ENCODE data around the gene EPS8.
"Not testable (repeated sequence)": the region's sequence is repeated elsewhere in the genome, so short reads cannot be mapped to it uniquely, and the experiment has no call there.

The EPS8 gene

GRCh38 chr12:15756822-15757221 is 32.4 kb downstream of the EPS8 start:
- DNase-seq (ENCODE audit: insufficient read length, low spot score), result no peak
- no peak for TF ChIP-seq POLR2A (IDR thresholded peaks at IDR 0.05; ENCODE audit: low read depth, low read length)
- FAIRE-seq, result no peak

DNA sequence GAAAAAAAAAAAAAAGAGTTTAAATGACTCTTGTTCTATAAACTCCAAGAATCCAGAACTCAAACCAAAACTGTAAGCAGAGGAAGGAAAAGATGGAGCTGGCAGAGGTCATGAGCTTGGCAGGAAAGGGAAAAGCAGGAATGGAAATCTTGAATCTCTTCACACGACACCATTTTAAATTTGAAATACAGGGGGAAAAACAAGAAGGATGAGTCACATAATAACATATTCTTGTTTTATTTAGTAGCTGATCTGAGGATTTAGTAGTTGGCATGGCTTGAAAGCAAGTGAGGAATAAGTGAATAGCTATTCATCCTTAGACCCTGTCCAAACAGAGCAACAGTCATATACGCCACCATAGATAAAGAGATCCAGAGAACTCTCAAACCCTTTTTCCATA is 35.0 kb downstream of the EPS8 start:
- TF ChIP-seq POLR2A (IDR thresholded peaks at IDR 0.05; ENCODE audit: low read depth, low read length), result no peak
- FAIRE-seq, result no peak
- DNase-seq (ENCODE audit: insufficient read length, low spot score), result no peak

DNA sequence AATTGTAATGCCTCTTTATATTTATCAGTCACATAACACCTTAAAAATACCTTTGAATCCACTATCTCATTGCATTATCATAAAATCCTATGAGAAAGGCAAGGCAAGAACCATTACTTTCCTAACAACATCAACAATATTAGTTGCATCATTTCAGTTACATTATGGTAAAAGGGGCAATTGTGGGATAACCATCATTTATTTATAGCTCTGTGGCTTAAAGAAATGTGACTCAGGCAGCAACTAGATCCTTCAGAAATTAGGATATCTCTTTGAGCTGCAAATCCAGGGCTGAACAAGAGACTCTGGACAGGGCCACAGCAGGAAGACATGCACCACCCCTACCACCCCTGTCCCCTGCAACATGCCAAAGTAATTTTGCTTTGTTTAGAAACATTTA is 36.4 kb downstream of the EPS8 start:
- DNase-seq (ENCODE audit: insufficient read length, low spot score) (no peak), FAIRE-seq (peak; percentile 45)
- TF ChIP-seq POLR2A (IDR thresholded peaks at IDR 0.05; ENCODE audit: low read depth, low read length), result no peak

GRCh38 chr12:15751741-15752140 is 37.4 kb downstream of the EPS8 start:
- DNase-seq (ENCODE audit: insufficient read length, low spot score) (no peak), FAIRE-seq (peak; percentile 15)
- no peak for TF ChIP-seq POLR2A (IDR thresholded peaks at IDR 0.05; ENCODE audit: low read depth, low read length)

DNA sequence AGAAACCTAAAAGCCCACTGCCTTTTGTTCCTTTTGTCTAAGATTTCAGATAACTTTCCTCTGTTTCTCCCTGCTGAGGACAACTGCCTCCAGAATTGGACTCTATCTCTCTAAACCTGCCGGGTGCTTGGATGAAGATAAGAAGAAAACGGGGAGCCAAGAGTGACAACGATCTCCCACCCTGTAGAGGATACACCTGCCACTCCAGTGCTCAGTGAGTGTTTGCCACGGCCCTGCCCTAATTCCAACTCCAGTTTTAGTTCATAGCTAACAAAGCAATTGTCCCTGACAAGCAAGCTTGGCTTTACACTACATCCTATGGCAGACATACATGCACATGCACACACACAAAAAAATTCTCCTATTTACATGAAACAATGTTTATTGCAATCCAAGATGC is 39.3 kb downstream of the EPS8 start:
- FAIRE-seq (no peak), DNase-seq (ENCODE audit: insufficient read length, low spot score) (no peak)

GRCh38 chr12:15741870-15742269 is 47.3 kb downstream of the EPS8 start:
- not testable (repeated sequence) for DNase-seq (ENCODE audit: insufficient read length, low spot score); FAIRE-seq

More for the DNA sequence above, 39.3 kb downstream of the EPS8 start:
- no peak for TF ChIP-seq POLR2A (IDR thresholded peaks at IDR 0.05; ENCODE audit: low read depth, low read length)

DNA sequence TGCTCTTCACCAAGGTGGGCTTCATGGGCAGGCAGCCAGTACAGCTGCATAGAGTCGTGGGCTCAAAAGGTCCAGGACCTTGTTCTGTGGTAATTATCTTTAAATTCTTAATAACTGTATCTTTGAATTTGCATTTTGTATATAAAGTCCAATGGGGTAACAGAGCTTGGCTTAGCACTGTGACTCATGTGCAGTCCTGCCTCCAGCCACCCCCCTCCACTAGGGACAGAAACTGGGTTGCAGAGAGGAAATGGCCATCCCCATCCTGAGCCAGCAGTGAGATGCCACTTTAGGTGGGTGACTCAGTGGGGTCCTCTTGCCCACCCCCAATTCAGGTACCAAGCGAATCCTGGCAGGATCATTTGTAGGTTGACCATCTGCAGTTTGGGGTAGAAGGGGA is 48.1 kb downstream of the EPS8 start:
- no peak for TF ChIP-seq POLR2A (IDR thresholded peaks at IDR 0.05; ENCODE audit: low read depth, low read length)
- peak; percentile 90 for FAIRE-seq
- DNase-seq (ENCODE audit: insufficient read length, low spot score), result peak; percentile 23

- FAIRE-seq, result not testable (repeated sequence)
These were observed 48.8 kb downstream of the EPS8 start for GRCh38 chr12:15740389-15740788.

GRCh38 chr12:15738438-15739015 is 50.7 kb downstream of the EPS8 start:
- FAIRE-seq (peak; percentile 27), DNase-seq (ENCODE audit: insufficient read length, low spot score) (no peak)
- no peak for TF ChIP-seq POLR2A (IDR thresholded peaks at IDR 0.05; ENCODE audit: low read depth, low read length)

More at GRCh38 chr12:15740389-15740788, 48.8 kb downstream of the EPS8 start:
- DNase-seq (ENCODE audit: insufficient read length, low spot score), result not testable (repeated sequence)

GRCh38 chr12:15735837-15736615 is 53.2 kb downstream of the EPS8 start:
- DNase-seq (ENCODE audit: insufficient read length, low spot score) (no peak), FAIRE-seq (no peak)
- TF ChIP-seq POLR2A (IDR thresholded peaks at IDR 0.05; ENCODE audit: low read depth, low read length), result no peak

DNA sequence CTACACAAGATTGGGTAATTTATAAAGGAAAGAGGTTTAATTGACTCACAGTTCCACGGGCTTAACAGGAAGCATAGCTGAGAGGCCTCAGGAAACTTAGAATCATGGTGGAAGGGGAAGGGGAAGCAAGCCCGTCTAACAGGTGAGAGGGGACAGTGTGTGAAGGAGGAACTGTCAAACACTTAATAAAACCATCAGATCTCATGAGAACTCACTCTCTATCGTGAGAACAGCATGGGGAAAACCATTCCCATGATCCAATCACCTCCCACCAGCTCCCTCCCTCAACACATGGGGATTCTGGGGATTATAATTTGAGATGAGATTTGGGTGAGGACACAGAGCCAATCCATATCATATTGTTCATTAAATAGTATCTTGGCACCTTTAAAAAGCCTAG is 56.1 kb downstream of the EPS8 start:
- FAIRE-seq (no peak), DNase-seq (ENCODE audit: insufficient read length, low spot score) (no peak)
- no peak for TF ChIP-seq POLR2A (IDR thresholded peaks at IDR 0.05; ENCODE audit: low read depth, low read length)

DNA sequence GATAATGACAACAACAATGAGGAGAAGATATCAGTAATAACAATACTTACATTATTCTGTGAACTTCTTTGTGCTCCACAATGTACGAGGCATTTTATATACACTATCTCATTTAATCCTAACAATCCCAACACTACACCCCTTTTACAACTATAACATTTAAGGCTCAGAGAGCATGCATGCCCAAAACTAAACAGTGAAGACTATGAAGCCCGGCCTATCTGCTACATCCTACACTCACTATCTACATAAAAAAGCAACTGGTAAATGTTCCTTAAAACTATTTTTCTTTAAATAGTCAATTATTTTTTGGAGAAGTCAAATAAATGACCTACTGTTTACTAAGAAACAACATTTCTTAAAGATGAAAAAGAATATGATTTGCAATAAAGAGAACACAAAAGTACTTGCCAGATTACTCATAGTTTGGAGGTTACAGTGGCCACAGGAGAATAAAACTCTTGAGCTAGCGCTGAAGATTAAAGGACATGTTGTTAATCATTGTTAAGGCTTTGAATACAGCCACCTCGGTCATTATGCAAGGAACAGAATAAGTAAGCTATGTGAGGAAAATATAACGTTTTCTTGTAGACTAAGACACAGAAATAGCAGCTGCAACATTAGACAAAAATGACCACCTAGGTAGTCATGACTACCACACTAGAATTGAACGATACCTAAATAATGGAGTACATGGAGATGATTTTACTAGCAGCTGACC is 56.7 kb downstream of the EPS8 start:
- peak; percentile 84 for FAIRE-seq
- no peak for DNase-seq (ENCODE audit: insufficient read length, low spot score)
- TF ChIP-seq POLR2A (IDR thresholded peaks at IDR 0.05; ENCODE audit: low read depth, low read length), result no peak

DNA sequence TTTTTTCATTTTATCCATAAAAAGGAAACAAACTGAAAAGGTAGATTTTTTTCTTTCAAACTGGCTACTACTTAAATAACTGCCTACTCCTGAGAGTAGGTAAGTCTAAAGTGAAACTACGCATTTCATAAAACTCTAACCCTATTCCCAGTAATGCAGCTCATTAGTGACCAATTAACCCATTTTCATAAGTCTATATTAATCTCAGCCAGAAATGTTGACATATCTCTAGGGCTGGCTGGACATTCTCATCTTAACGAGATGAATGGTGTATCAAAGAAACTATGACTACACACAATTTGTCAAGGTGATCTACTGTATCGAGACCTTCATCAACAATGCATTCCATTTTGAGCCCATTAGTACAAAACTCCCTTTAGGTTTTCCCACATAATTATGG is 57.2 kb downstream of the EPS8 start:
- FAIRE-seq, result no peak
- no peak for TF ChIP-seq POLR2A (IDR thresholded peaks at IDR 0.05; ENCODE audit: low read depth, low read length)
- no peak for DNase-seq (ENCODE audit: insufficient read length, low spot score)

- no peak for TF ChIP-seq POLR2A (IDR thresholded peaks at IDR 0.05; ENCODE audit: low read depth, low read length)
- FAIRE-seq, result peak; percentile 27
These were observed 60.1 kb downstream of the EPS8 start for GRCh38 chr12:15729097-15729496.

More at GRCh38 chr12:15729097-15729496, 60.1 kb downstream of the EPS8 start:
- no peak for DNase-seq (ENCODE audit: insufficient read length, low spot score)
